GM15510 (cell line): ENCODE results near the gene PRLR.

Experiments used
- POLR2A ChIP-seq: IDR thresholded peaks from 3 replicates; pipeline ENCODE4 v1.6.1; 2011; ENCODE audit warnings: borderline replicate concordance; ENCODE audit not compliant: insufficient read length; ENCODE audit errors: extremely low read depth

PRLR gene

GRCh38 chr5:35212122-35212982 is 17.9 kb downstream of the PRLR start:
- no peak for TF ChIP-seq POLR2A

- TF ChIP-seq POLR2A, result no peak
Measured at GRCh38 chr5:35209862-35210261, 20.4 kb downstream of the PRLR start.

GRCh38 chr5:35205606-35206005 is 24.7 kb downstream of the PRLR start:
- TF ChIP-seq POLR2A, result no peak

DNA sequence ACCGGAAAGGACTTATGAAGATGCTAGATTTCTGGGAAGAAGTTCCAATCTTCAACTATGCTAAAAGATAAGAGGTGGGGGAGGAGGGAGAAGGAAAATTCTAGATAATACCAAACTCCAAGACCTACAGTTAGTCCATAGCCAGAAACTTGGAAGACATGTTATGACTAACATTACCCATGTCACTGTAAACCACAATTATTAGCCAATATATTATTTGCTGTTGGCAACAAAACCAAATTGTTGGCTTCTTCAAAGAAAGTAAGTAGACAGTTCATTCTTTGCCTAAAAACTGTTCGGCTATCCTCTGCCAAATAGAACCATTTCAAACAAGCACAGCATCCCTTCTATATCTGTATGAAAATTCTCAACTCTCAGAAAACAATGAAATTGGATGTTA is 25.1 kb downstream of the PRLR start:
- TF ChIP-seq POLR2A, result no peak

- no peak for TF ChIP-seq POLR2A
Measured at GRCh38 chr5:35203403-35203802, 26.9 kb downstream of the PRLR start.

DNA sequence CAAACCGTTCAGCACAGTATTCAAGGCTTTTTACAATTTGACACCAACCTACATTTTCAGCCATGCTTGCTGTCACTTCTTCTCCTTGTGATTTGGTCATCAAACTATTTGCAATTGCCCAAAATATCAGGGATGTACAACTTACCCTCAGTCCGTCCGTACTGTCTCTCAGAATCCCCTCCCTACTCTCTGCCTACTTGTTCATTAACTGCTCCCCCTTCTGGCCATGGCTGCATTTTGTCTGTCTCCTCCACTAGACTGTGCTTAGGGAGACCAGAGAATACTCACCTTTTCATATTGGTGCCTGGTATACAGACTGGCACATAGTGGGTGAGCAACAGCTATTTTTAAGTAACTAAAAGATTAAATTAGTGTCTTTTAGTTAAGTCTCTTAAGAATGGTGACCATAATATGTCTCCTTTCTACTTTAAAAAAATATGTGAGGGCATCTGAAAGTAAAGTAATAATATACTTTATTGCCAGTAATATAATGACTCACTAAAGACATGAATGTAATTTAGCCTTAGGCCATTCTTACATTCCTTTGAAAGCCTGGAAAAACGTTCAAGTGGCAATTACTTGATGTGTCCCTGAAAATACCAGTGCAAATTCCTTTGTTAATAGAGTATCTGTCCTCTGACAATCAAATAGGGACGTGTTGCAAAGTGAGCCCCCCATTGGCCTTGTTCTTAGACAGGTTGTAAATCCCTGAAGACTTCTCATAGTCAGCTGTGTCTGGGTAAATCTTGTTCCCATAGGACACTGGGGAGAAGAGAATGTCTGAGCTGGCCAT is 27.8 kb downstream of the PRLR start:
- no peak for TF ChIP-seq POLR2A

- TF ChIP-seq POLR2A, result no peak
Measured at GRCh38 chr5:35201291-35201690, 29.0 kb downstream of the PRLR start.

- TF ChIP-seq POLR2A, result no peak
Measured at GRCh38 chr5:35199886-35200285, 30.4 kb downstream of the PRLR start.

GRCh38 chr5:35198686-35199085 is 31.6 kb downstream of the PRLR start:
- no peak for TF ChIP-seq POLR2A

GRCh38 chr5:35198075-35198474 is 32.2 kb downstream of the PRLR start:
- TF ChIP-seq POLR2A, result no peak

DNA sequence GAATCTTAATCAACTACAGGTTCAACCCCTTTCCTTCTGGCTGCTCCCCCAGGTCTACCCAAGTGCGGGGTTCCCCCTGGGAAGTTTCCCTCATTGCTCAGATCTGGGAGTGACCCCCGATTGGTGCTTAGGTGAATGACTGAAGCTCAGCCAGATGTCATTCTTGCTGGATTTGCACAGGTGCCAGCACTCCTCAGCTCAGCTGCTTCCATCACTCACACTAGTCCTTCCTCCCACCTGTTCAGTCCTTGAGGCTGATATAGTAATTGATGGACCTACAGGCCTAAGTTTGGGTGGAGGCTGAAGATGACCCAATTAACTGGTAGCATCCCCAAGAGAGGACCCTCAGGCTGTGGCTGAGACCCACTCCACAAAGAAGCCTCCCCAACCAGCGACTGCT is 32.9 kb downstream of the PRLR start:
- TF ChIP-seq POLR2A, result no peak

- no peak for TF ChIP-seq POLR2A
Measured at GRCh38 chr5:35195472-35195852, 34.8 kb downstream of the PRLR start.

DNA sequence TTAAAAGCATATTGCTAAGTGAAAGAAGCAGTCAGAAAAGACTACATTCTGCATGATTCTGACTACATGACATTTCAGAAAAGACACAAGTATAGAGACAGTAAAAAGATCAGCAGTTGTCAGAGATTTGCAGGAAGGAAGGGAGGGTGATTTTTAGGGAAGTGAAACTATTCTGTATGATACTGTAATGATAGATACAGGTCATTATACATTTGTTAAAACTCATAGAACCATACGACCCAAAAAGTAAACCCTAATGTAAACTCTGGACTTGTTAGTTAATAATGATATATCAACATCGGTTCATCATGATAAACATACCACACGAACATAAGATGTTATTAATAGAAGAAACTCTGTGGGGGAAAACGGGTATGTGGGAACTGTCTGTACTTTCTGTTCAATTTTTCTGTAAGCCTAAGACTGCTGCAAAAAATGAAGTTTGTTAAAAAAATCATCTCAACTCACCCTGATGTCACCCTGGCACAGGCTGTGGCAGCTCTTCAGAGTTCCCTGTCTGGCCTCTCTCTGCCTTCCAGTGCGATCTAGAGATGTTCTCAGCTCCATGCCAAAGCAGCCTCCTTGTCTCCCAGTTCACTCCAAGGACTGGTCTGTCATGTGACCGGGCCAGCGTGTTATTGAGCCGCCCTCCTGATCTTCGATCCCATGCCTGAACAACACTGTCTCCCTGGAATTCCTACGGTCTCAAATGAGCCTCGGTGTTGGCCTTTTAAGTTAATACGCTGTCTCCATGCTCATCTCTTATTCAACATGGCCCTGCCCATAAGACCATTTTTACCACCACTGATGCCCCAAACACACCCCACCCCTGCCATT is 35.4 kb downstream of the PRLR start:
- no peak for TF ChIP-seq POLR2A

GRCh38 chr5:35192506-35192905 is 37.8 kb downstream of the PRLR start:
- no peak for TF ChIP-seq POLR2A

DNA sequence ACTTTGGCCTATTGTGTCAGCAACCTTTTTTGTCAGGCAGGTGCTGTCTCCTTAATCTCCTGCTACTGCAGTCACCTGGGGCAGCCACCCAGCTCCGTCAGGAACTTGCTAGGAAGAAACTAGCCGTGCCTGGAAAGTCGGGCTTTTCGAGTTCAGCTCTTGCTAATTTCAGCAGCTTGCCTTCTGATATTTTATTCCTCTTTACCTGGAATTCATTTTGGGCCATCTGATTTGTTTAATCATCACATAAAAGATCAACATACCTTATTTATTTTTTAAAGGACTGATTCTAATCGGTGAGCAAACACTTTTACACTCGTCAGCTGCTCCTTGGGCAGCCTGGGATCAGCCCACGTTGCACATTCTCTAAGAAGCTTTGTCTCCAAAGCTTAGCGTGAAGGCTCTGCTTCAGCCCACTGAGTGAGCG is 42.2 kb downstream of the PRLR start:
- no peak for TF ChIP-seq POLR2A

DNA sequence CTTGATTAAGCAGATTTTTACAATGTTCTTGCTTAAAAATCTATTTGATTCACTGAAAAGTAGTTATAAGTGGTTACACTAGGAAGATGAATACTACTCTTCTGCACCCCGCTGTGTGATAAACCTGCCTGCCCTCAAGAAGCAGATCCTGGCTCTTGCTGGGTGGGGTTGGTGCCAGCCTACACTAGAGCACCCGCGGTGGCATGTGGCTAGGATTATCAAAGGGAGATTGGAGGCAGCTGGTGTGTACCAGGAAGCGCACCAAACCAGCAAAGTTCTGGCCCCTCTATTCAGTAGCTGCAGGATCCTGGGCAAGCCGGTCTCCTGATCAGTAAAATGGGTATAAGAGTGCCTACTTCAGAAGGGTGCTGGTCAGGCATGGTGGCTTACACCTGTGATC is 43.5 kb downstream of the PRLR start:
- TF ChIP-seq POLR2A, result no peak

GRCh38 chr5:35185518-35185917 is 44.8 kb downstream of the PRLR start:
- TF ChIP-seq POLR2A, result no peak
